ENCODE data around the gene ATP2C2. TPM values are rescaled to one million over a fixed set of nuclear protein-coding genes. Genes with fewer than 3 reads are reported as not detected.
A peak's percentile ranks its signal among the peaks of the same experiment; 100 is the strongest.
"Not testable (repeated sequence)": the region's sequence is repeated elsewhere in the genome, so short reads cannot be mapped to it uniquely, and the experiment has no call there.

The ATP2C2 gene
- total RNA-seq, 1 experiment from 2014 or later: not detected

DNA sequence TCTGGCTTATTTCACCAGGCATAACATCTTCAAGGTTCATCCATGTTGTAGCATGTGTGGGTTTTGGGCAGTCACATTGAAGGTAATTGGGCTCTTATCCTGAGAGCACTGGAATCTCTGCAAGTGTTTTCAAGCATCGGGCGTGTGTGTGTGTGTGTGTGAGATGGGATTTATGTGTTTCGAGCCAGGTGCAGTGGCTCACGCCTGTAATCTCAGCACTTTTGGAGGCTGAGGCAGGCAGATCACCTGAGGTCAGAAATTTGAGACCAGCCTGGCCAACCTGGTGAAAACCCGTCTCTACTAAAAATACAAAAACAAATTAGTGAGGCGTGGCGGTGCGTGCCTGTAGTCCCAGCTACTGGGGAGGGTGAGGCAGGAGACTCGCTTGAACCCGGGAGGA, 27.7 kb downstream of the ATP2C2 start:
- DNase-seq (ENCODE audit: low spot score): not testable (repeated sequence)

GRCh38 chr16:84396537-84397008, 28.2 kb downstream of the ATP2C2 start:
- DNase-seq (ENCODE audit: low spot score): peak; percentile 15

- DNase-seq (ENCODE audit: low spot score): no peak
Observed at GRCh38 chr16:84397090-84397489, 28.8 kb downstream of the ATP2C2 start.

DNA sequence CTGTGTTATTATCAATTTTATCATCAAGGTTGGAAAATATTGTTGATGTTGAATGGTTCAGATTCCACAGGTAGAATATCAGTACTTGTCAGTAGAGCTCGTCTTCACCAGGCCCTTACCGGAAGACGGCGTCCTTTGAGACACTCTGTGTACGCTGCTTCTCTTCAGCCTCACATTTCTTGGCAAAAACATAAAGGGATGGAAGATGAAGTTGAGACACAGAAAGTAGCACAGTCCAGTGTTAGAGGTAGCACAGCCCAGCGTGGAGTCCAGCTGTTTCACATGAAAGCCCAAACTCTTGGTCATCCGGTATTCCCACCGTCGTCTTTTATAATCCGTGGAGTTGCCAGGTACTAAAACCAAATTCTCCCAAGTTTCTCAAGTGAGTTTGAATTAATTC, 30.4 kb downstream of the ATP2C2 start:
- no peak for DNase-seq (ENCODE audit: low spot score)

DNA sequence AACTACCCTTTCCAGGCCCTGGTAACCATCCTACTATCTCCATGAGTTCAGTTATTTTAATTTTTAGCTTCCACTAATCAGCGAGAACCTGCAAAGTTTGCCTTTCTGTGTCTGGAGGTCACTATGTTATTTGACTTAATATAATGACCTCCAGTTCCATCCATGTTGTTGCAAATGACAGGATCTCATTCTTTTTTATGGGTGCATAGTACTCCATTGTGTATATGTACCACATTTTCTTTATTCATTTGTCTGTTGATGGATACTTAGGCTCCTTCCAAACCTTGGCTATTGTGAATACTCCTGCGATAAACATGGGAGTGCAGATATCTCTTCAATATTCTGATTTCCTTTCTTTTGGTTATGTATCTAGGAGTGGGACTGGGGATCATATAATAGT, 31.6 kb downstream of the ATP2C2 start:
- not testable (repeated sequence) for DNase-seq (ENCODE audit: low spot score)

DNA sequence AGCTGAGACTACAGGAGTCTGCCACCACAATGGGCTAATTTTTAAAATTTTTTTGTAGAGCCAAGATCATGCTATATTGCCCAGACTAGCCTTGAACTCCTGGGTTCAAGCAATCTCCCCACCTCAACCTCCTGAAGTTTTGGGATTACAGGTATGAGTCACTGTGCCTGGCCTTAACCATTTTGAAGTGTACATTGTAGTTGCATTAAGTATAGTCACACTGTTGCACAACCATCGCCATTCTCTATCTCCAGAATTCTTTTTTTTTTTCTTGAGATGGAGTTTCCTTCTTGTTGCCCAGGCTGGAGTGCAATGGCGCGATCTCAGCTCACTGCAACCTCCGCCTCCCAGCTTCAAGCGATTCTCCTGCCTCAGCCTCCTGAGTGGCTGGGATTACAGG, 35.1 kb downstream of the ATP2C2 start:
- not testable (repeated sequence) for DNase-seq (ENCODE audit: low spot score)

GRCh38 chr16:84404324-84404723, 36.0 kb downstream of the ATP2C2 start:
- no peak for DNase-seq (ENCODE audit: low spot score)

DNA sequence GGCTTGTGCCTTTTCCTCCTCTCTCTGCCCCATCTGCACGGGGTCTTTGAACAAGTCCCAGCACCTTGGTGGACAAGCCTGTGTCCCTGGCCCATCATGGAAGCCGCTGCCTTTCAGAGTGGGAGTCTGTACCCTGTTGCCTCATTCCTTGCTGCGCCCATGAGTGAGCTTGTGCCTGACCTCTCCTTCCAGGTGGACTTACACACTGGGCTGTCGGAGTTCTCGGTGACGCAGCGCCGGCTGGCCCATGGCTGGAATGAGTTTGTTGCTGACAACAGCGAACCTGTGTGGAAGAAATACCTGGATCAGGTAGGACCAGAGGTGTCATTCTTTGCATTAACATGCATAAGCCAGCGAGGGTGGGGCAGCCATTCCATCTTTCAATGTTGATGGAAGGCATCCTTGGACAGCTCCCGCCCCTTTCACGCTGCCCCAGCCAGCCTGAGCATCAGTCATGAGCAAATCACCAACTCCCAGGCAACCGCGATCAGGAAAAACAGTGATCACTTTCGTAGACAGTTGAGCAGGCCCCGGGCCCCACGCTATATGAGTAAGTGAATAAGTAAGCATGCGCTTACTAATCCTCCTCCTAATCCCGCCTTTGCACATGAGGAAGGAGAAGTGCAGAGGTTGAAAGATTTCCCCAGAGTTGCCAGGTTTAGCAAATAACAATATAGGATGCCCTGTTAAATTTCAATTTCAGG, 36.8 kb downstream of the ATP2C2 start:
- no peak for DNase-seq (ENCODE audit: low spot score)

DNA sequence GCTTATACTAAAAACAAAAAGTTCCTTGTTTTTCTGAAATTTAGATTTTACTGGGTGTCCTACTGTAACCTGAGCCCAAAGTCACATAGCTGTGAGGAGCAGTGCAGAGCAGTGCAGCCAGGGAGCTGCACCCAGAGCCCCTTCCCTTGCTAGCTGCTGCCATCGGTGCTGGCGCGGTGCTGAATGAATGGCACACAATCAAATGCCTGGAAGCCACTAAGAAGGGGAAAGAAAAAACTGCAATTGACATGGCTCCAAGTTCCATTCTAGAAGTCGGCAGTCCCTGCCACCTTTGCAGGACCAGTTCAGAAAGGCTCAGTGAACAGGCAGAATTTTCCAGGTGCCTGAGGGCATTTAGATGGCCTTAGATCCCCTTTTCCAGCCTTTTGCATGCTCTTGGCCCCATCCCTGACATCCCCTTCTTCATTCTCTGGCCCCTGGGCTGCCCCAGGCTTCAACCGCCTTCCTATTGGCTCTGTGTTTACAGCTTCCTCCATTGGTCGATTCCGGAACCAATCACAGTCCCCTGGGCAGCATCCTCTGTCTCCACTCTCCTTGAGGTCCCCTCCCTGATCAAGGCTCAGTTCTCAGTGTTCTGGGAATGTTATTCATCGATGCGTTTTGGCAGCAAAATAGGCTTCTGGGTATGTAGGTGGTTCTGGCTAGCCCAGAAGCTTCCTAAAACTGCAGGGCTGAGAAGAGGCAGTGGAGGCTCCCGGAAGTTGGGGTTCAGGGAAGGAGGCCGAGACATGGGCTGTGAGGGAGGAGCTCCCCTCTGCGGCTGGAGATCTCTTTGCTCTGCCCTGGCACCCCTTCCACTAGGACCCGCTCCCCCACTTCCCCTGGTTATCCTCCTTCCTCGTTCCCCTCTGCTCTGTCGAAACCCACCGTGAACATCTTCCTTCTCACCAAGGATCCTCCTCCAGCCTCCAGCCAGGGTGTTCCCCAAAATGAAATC, 37.9 kb downstream of the ATP2C2 start:
- DNase-seq (ENCODE audit: low spot score): no peak

DNA sequence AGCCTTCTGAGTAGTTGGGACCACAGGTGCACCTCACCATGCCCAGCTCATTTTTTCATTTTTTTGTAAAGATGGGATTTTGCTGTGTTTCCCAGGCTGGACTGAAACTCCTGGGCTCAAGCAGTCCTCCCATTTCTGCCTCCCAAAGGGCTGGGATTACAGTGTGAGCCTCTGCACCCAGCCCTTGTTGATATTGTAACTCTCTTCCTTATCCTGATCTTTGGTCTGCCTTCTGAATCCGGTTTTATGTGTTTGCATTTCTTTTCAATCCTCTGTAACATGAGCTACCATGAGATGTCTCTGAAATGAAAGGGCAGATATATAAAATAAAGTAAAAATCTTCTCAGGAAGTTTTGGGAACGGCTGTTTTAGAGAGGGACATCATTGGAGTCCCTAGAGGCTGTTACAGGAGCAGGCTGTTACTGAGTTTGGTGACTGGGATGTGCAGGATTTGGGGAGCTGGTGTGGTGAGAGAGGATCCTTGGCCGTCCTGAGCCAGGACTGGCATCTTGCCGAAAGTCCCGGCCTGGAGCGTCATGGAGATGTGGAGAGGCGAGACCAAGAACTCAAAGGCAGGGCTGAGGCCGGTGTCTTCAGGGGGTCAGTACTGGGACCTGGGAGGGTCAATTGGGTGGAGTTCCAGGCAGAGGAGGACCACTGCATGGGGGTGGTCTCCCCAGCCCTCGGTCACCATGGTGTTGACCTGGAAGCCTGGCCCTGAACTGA, 39.4 kb downstream of the ATP2C2 start:
- DNase-seq (ENCODE audit: low spot score): no peak

- no peak for DNase-seq (ENCODE audit: low spot score)
Observed at GRCh38 chr16:84408314-84408690, 40.0 kb downstream of the ATP2C2 start.

DNA sequence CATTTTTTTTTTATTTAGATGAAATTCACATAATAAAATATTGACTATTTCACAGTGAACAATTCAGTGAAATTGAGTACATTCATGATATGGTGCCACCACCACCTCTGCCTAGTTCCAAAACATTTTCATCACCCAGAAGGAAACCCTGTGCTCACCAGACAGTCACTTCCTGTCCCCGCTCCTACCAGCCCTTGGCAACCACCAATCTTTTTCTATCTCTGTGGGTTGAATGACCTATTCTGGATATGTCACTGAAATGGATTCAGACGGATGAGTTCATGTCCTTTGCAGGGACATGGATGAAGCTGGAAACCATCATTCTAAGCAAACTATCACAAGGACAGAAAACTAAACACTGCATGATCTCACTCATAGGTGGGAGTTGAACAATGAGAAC, 40.5 kb downstream of the ATP2C2 start:
- DNase-seq (ENCODE audit: low spot score): peak; percentile 10

GRCh38 chr16:84410361-84411138, 42.2 kb downstream of the ATP2C2 start:
- DNase-seq (ENCODE audit: low spot score): no peak

DNA sequence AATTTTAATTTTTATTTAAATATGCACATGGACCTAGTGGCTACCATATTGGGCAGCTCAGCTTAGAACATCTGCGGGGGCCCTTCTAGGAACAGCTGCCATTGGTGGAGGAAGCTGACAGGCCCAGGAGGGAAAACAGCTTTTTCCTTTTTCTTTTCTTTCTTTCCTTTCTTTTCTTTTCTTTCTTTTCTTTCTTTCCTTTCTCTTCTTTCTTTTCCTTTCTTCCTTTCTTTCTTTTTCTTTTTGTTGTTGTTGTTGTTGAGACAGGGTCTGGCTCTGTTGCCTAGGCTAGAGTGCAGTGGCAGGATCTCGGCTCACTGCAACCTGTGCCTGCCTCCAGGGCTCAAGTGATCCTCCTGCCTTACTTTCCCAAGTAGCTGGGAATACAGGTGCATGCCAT, 43.4 kb downstream of the ATP2C2 start:
- DNase-seq (ENCODE audit: low spot score): no peak

GRCh38 chr16:84412262-84412661, 43.9 kb downstream of the ATP2C2 start:
- DNase-seq (ENCODE audit: low spot score): no peak

GRCh38 chr16:84413244-84414004, 45.1 kb downstream of the ATP2C2 start:
- DNase-seq (ENCODE audit: low spot score): no peak

- no peak for DNase-seq (ENCODE audit: low spot score)
Observed at GRCh38 chr16:84414789-84415326, 46.5 kb downstream of the ATP2C2 start.

DNA sequence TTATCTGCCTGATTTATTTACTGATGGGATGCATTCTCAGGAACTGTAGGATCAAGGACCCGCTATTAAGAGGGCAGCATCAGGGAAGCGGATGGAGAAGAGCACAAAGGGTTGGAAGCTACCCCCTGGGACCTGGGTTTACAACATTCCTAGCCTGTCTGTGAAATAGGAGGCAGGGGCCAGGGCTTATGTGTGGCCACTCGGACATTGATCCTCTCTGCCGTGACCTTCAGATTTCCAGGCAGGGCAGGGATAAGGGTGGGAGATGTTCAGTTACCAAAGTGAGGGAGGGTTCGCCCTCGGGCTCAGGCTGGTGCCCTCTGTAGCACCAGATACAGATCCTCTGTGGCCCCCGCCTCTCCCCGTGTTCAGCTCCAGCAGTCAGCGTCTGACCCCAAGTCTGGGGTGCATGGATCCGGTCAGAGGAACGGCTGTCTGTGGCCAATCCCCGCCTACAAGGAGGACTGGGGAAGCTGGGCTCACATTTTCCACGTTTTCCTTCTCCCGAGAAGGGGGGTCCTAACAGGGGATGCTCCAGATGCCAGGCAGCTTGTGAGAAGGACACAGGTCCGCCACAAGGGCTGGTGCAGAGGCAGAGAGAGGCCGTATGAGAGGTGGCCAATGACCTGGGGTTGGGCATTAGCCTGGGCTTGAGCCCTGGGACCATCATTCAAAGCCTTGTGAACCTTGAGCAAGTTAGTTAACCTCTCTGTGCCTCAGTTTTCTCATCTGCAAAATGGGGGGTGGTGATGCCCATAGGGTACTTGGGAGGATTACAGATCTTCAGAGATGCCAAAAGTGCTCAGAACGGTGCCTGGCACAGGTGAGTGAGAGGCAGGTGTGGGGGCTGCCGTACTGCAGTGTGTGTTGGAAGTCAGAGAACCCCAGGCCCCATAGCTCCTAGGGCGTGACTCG, 48.3 kb downstream of the ATP2C2 start:
- no peak for DNase-seq (ENCODE audit: low spot score)
